ENCODE results near the gene ARL17B.
A peak's percentile ranks its signal among the peaks of the same experiment; 100 is the strongest.
"Not testable (repeated sequence)": the region's sequence is repeated elsewhere in the genome, so short reads cannot be mapped to it uniquely, and the experiment has no call there.

The ARL17B gene

DNA sequence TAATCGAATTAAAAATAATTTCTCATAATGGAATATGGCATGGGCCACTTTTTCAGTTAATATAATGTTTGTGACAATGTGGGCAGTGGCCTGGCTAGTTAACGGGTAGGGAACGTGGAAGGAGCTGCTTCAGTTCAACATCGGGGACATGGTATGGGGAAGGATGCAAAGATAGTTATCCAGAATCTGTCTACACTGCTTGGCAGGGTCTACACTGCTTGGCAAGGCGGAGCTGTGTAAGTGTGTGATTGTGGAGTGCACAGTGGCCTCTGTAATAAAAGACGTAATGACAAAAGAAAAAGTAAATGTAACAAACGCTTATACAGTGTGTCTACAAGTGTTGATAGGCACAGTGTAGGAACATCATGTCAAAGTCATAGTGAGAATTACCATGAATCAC is 74.0 kb downstream of the ARL17B start:
- not testable (repeated sequence) for DNase-seq

GRCh38 chr17:46286764-46287221 is 74.8 kb downstream of the ARL17B start:
- peak; percentile 94 for DNase-seq

GRCh38 chr17:46285500-46285899 is 76.1 kb downstream of the ARL17B start:
- not testable (repeated sequence) for DNase-seq

DNA sequence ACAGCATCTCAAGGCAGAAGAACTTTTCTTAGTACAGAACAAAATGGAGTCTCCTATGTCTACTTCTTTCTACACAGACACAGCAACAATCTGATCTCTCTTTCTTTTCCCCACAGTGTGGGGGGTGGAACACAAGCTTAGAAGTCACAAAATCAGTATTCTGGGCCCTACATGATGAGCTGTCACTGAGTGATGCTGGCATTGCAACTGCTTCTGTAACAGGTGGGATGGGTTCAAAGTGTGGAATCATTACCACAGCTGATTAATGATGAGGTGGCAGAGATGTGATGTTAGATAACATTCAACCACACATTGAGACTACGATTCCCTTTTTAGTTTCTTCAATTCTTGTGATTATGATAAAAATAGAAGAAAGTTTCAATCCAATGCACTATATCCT is 77.1 kb downstream of the ARL17B start:
- DNase-seq = peak; percentile 22

DNA sequence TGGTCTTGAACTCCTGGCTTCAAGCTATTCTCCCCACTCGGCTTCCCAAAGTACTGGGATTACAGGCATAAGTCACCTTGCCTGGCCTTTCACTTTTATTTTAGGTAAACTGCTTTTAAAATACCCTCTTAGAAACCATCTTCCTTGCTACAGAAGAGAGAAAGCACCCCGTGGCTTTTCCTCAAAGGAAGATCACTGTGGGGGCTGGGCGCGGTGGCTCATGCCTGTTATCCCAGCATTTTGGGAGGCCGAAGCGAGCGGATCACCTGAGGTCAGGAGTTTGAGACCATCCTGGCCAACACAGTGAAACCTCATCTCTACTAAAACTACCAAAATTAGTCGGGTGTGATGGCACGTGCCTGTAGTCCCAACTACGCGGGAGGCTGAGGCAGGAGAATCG is 78.9 kb downstream of the ARL17B start:
- not testable (repeated sequence) for DNase-seq

- not testable (repeated sequence) for DNase-seq
Measured at GRCh38 chr17:46281336-46281735, 80.2 kb downstream of the ARL17B start.

DNA sequence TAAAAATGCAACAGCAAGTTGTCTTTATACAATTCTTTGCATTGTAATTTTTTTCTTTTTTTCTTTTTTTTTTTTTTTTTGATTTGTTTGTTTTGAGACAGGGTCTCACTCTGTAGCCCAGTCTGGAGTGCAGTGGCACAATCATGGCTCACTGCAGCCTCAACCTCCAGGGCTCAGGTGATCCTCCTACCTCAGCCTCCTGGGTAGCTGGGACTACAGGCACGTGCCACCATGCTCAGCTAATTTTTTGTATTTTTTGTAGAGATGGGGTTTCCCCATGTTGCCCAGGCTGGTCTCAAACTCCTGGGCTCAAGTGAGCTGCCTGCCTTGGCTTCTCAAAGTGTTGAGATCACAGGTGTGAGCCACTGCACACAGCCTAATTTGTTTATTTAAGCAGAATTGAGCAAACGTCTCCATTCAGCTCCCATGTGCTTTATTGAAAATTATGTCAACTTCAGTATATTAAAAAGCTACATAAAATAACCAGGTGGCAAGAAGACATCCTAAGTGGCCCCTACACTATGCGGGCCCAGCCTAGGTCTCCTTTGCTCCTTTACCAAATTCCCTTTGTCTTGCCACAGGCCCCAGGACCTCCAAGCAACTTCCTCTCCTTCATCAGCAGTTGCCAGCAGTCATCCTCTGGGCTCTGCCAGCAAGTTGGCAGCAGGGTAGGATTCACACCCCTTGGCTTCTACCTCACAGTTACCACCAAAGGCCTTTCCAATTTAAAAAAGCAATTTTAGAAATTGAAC is 84.7 kb downstream of the ARL17B start:
- DNase-seq = not testable (repeated sequence)

DNA sequence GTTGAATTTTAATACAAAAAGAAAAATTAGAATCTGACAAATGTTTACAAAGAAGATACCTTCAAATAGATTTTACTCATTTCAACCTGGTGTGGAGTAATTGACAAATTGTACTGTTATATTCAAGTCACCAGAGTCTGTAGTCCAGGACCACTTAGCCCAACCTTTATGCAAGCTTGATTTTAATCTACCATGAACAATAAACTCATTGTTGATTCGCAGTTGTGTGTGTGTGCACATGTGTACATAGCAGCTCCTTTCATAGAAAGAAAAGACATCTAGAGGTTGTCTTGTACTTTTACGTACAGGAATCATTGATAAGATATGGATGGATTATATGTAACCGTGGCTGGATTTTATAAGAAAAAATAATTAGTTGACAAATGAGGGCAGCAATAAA is 87.3 kb downstream of the ARL17B start:
- DNase-seq = no peak

DNA sequence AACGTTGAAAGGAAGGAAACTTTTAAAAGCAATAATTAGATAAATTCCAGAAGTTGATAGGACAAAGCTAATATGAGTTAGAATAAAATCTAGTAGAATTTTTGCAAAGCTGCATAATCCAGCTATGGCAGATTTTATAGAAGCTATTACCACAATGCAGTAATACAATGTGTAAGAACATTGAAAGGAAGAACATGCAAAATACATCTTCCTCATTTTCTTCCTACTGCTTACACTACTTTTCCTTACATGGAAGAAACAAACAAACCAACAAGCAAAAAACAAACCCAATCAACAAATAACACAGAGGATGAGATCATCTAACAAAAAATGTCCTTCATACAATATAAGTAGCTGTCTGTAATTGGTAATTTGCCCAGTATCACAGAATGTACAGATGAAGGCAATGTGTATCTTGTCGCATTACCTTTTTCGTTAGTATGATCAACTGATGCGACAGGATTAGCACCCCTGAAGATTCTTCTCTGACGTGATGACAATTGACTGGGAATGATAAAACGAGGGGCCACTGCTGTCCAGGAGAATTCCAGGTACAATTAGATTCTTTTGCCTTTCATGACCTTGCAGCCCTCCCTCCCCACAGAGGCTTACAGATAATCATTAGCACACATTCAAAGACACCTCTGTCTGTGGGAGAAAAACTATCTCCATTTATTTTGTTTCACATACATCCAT is 87.9 kb downstream of the ARL17B start:
- DNase-seq = no peak

DNA sequence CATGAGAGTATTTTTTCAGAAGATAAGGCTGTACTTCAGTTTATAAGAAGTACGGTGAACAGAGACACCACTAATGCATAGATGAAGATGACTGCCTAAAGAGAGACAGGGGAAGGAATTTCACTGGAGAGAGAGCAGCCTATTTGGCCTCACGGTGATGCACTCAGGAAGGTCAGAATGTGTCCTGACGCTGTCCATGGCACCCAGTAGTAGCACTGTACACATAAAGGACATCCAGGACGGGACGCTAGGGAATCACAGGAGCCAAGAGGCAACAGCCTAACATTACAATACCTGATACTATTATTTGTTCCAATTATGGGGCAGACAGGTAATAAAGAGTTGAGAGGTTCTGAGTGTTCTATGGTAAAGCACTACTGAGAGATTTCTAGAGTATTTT is 91.5 kb downstream of the ARL17B start:
- DNase-seq = no peak

- peak; percentile 94 for DNase-seq
Measured at GRCh38 chr17:46266656-46267544, 94.7 kb downstream of the ARL17B start.

DNA sequence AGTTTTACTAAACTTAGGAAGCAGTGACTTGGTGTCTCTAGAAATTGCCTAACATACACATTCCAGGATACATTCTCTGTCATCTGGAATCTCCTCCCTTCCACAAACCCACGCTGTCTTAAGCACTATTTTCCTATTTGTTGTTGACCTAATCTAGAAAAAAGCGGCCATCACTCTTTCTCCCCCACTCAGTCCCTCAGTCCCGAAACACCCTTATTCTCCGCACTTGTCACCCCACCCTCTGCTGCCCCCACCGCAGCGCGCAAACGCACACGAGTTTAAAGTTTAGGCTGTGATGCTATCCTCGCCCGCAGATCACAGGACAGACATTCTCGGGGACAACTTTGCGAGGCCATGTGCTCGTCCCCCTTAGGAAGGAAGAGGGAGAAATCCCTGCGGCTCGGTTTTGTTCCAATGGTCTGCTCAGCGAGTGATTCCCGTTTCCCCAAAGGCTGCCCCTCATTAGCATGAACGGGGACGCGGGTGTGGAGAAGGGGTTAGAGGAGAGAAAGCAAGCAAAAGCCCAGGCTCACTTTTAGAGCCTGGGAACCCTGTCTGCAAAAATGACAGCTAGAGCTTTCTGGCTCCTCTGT is 95.4 kb downstream of the ARL17B start:
- peak; percentile 51 for DNase-seq

DNA sequence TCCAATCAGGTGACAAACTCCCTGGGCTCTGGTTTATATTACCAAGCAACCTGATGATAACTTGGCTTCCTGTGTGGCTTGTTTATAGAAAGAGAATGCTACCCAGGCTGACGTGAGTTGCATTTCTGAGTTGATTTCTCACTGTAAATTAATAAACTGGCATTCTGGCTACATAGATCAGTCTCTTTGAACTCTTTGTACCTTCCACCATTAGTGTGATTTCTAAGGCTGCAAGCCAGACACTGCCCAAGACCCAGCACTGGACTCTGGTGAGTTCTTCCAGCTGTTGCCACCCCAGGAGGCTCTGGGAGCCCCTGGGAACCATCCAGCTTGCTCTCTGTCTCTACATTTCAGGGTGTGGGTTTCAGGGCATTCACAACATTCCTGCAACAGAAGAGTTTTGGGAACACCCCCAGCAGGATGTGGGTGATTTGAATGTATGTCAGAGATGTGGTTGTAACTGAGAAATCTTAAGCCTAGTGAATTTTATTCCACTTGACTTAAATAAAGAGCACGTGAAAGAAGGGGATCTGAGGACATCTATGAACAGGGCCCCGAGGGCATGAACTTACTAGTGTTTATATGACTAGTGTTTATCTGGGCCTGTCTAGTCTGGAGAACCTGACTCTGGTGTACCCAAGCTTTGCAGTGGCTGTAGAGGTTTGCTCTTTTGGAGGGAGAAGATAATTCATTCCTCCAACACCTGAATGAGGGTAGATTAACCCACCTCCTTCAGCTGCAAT is 96.9 kb downstream of the ARL17B start:
- peak; percentile 37 for DNase-seq

GRCh38 chr17:46262271-46262670 is 99.3 kb downstream of the ARL17B start:
- DNase-seq = no peak

GRCh38 chr17:46259845-46260661 is 101.5 kb downstream of the ARL17B start:
- peak; percentile 38 for DNase-seq

DNA sequence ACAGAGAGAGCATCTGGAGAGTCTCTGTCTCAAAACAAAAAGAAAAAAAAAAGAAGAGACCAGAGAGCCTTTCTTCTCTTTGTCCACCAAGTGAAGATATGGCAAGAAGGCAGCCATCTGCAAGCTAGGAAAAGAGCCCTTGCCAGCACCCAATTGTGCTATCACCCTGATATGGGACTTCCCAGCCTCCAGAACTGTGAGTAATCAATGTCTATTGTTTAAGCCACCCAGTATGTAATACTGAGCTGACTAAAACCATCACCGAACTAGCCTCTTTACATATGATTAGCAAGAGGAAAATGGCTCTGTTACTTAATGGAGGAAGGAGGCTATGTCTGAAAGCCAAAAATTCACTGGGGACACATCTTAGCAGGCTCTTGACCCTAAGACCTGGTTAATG is 105.2 kb downstream of the ARL17B start:
- DNase-seq = not testable (repeated sequence)

DNA sequence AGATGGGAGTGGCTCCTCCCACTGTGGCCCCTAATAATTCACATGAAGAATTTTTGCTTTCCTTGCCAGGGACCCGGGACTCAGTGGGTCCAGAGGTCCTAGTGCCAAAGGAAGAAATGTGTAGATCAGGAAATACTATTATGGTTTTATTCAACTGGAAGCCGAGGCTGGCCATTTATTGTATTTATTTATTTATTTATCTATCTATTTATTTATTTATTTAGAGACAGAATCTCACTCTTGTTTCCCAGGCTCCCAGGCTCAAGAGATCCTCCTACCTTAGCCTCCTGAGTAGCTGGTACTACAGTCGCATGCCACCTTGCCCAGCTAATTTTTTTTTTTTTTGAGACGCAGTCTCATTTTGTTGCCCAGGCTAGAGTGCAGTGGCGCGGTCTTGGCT is 107.4 kb downstream of the ARL17B start:
- not testable (repeated sequence) for DNase-seq

- peak; percentile 91 for DNase-seq
Measured at GRCh38 chr17:46253722-46254121, 107.8 kb downstream of the ARL17B start.

DNA sequence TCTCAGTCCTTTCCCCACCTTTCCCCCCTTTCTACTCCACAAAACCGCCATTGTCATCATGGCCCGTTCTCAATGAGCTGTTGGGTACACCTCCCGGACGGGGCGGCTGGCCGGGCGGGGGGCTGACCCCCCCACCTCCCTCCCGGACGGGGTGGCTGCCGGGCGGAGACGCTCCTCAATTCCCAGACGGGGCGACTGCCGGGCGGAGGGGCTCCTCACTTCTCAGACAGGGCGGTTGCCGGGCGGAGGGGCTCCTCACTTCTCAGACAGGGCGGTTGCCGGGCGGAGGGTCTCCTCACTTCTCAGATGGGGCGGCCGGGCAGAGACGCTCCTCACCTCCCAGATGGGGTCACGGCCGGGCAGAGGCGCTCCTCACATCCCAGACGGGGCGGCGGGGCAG is 108.8 kb downstream of the ARL17B start:
- not testable (repeated sequence) for DNase-seq

DNA sequence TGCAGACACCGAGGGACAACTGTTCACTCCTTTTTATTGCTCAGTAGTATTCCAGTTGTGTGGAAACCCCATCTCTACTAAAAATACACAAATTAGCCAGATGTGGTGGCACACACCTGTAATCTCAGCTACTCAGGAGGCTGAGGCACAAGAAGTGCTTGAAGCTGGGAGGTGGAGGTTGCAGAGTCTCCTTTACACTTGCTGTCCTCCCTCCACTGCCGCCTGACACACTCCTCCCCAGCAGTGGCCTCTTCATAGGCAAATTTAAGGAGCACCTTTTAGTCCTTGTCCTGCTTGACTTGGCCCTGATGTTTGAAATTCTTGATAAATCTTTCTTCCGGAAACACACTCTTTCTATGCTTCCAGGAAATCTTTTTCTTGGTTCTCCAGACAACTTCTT is 112.4 kb downstream of the ARL17B start:
- DNase-seq = not testable (repeated sequence)

Measured in hematopoietic multipotent progenitor cell treated with erythropoietin and hydrocortisone succinate and interleukin-3 and kit ligand, for 4 days (in vitro differentiated cells).